Epithelial cell of esophagus (primary cell): ENCODE data around the gene CFAP210.
"Not testable (repeated sequence)": the region's sequence is repeated elsewhere in the genome, so short reads cannot be mapped to it uniquely, and the experiment has no call there.

ENCODE experiments used
- DNase-seq: peaks from one replicate; pipeline ENCODE4 v3.0.0; 2010; ENCODE audit warnings: low read depth
- H3K4me3 ChIP-seq: 2 replicates; pipeline ENCODE4 v1.5.1; 2011; ENCODE audit warnings: mild to moderate bottlenecking, low read length, control low read depth
- TF ChIP-seq, protein P1 (sequence below): IDR thresholded peaks from 2 replicates; pipeline ENCODE4 v1.5.1; 2011; ENCODE audit warnings: low read depth, mild to moderate bottlenecking, low read length, control low read depth, inconsistent platforms; ENCODE audit not compliant: insufficient read depth; ENCODE audit errors: missing control alignments

Gene CFAP210

DNA sequence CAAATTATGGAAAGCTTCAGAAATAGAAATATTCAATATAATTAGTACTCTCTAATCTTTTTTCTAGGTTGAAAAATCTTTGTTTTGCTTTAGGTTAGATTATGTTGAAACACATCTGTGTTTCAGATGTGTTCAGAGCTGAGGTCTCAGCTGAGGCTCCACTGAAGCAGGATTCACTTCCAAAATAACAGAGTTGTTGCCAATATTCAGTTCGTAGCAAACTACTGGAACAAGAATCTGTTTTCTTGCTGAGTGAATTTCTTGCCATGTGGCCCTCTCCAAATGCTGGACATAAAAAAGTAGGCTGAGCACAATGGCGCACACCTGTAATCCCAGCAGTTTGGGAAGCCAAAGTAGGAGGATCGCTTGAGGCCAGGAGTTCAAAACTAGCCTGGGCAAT lies 8.8 kb upstream of the CFAP210 start:
- H3K4me3 ChIP-seq, result no peak overlapping the region
- TF ChIP-seq, protein P1, sequence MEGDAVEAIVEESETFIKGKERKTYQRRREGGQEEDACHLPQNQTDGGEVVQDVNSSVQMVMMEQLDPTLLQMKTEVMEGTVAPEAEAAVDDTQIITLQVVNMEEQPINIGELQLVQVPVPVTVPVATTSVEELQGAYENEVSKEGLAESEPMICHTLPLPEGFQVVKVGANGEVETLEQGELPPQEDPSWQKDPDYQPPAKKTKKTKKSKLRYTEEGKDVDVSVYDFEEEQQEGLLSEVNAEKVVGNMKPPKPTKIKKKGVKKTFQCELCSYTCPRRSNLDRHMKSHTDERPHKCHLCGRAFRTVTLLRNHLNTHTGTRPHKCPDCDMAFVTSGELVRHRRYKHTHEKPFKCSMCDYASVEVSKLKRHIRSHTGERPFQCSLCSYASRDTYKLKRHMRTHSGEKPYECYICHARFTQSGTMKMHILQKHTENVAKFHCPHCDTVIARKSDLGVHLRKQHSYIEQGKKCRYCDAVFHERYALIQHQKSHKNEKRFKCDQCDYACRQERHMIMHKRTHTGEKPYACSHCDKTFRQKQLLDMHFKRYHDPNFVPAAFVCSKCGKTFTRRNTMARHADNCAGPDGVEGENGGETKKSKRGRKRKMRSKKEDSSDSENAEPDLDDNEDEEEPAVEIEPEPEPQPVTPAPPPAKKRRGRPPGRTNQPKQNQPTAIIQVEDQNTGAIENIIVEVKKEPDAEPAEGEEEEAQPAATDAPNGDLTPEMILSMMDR, result no peak
- no peak for DNase-seq

DNA sequence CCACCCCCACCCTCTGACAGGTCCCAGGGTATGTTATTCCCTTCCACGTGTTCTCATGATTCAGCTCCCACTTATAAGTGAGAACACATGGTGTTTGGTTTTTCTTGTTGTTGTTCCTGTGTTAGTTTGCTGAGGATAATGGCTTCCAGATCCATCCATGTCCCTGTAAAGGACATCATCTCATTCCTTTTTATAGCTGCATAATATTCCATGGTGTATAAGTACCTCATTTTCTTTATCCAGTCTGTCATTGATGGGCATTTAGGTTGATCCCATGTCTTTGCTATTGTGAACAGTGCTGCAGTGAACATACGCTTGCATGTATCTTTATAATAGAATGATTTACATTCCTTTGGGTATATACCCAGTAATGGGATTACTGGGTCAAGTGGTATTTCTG lies 5.0 kb upstream of the CFAP210 start:
- not testable (repeated sequence) for DNase-seq, H3K4me3 ChIP-seq

DNA sequence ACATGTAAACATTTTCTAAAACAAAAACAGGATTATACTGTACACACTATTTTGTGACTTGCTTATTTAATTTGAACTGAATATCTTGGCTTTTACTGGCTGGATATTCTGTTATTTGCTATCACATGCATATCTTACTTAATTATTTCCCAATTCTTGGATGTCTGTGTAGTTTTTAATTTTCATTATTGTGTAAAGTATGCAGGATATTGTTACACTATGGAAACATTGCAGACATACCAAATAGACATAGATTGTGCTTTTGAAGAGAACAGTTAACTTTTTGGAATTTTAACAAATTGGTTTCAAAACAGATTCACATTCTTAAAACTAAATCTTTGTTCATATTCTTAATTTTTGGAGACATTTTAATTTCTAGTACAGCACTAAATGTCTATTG lies 2.2 kb upstream of the CFAP210 start:
- no peak for DNase-seq
- TF ChIP-seq, protein P1, result no peak
- no peak overlapping the region for H3K4me3 ChIP-seq

DNA sequence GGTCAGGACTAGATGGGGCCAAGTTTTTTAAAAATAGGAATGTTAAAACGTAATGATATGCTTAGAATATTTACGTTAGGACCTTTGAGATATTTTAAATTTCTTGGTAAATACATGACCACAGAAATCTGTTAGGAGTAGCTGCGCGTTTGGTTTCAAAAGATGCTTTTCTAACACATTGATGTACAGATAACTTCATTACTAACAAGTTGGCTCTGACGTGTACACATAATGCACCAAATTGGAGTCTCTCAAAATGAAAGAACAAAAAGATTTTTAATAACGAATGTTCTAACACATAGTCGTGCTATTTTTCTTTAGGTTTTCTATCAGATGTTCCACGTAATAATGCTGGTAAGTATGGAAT lies 672 bp upstream of the CFAP210 start:
- peak overlapping the region; percentile 73 for H3K4me3 ChIP-seq
- no peak for DNase-seq
- TF ChIP-seq, protein P1, result no peak

DNA sequence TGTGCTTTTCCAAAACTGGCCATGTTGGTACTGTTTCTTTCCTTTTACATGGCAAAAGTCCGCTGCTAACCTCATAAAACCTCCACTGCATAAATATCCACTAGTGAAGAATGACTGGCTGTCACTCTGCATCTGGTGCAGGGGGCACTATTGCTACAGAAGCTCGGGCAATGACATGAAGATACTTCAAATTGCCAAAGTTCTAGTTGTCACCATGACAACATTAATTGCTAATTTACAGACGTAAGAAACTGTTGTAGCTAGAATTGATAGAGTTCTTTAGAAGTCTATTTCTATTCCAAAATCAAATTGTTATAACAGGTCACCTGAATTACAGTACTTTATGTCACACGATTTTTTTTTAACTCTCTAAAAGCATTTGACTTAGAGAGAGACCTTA lies 845 bp downstream of the CFAP210 start:
- H3K4me3 ChIP-seq, result no peak overlapping the region
- TF ChIP-seq, protein P1, result no peak

DNA sequence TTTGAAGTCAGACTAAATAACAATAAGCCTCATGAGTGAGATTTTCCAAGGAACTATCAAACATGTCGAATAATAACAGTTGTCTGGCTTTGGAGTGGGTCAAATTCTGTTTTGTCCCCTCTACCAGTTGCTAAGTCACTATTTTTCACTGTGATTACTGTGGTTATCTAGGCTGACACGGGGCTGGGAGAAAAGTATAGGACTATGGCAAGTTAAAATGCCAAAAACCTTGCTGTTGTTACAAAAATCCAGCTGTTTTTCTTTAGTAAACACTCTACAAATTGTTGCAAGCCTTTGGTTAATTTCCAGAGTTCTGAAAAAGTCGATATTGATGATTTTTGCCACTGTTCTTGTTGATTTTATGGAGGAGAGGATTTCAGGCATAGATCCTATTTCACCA lies 1.5 kb downstream of the CFAP210 start:
- H3K4me3 ChIP-seq, result no peak overlapping the region
- TF ChIP-seq, protein P1, result no peak
- DNase-seq, result no peak

More for the DNA sequence above, 845 bp downstream of the CFAP210 start:
- DNase-seq, result no peak

DNA sequence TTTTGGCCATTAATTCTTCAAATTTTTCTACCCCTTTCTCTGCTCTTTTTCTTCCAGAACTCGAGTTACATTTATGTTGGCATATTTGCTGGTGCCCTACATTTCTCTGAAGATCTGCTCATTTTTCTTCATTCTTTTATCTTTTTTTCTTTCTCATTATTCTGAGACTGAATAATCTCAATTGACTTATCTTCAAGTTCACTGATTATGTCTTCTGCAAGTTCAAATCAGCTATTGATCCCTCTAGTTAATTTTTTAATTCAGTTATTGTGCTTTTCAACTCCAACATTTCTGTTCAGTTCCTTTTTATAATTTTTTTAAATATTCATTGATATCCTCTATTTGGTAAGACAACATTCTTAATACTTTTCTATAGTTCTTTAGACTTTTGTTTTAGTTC lies 3.2 kb downstream of the CFAP210 start:
- DNase-seq, result no peak
- no peak overlapping the region for H3K4me3 ChIP-seq
- TF ChIP-seq, protein P1, result no peak

DNA sequence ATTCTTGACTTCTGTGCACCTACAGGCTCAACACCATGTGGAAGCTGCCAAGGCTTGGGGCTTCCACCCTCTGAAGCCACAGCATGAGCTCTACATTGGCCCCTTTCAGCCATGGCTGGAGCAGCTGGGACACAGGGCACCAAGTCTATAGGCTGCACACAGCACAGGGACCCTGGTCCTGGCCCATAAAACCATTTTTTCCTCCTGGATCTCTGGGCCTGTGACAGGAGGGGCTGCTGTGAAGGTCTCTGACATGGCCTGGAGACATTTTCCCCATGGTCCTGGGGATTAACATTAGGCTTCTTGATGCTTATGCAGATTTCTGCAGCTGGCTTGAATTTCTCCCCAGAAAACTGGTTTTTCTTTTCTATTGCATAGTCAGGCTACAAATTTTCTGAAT lies 6.3 kb downstream of the CFAP210 start:
- DNase-seq, H3K4me3 ChIP-seq: not testable (repeated sequence)

DNA sequence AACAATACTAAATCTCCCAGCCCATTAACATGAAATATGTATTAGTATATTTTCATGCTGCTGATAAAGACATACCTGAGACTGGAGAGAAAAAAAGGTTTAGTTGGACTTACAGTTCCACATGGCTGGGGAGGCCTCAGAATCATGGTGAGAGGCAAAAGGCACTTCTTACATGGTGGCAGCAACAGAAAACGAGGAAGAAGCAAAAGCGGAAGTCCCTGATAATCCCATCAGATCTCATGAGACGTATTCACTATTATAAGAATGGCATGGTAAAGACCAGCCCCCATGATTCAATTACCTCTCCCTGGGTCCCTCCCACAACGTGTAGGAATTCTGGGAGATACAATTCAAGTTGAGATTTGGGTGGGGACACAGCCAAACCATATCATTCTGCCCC lies 7.4 kb downstream of the CFAP210 start:
- DNase-seq, result not testable (repeated sequence)

DNA sequence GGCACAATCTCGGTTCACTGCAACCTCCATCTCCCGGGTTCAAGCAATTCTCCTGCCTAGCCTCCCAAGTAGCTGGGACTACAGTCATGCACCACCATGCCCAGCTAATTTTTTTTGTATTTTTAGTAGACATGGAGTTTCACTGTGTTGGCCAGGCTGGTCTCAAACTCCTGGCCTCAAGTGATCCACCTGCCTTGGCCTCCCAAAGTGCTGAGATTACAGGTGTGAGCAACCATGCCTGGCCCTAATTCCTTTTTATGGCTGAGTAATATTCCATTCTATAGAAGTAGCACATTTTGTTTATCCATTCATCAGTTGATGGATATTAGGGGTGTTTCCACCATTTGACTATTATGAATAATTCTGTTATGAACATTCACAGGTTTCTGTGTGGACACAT lies 9.5 kb downstream of the CFAP210 start:
- DNase-seq, result not testable (repeated sequence)

More for the DNA sequence above, 7.4 kb downstream of the CFAP210 start:
- not testable (repeated sequence) for H3K4me3 ChIP-seq

More for the DNA sequence above, 9.5 kb downstream of the CFAP210 start:
- H3K4me3 ChIP-seq, result not testable (repeated sequence)
